ENCODE data around the gene AIP. TPM values are rescaled to one million over a fixed set of nuclear protein-coding genes. Genes with fewer than 3 reads are reported as not detected.

Gene AIP
- total RNA-seq, 1 donor from 2014 or later: 58.8 TPM

DNA sequence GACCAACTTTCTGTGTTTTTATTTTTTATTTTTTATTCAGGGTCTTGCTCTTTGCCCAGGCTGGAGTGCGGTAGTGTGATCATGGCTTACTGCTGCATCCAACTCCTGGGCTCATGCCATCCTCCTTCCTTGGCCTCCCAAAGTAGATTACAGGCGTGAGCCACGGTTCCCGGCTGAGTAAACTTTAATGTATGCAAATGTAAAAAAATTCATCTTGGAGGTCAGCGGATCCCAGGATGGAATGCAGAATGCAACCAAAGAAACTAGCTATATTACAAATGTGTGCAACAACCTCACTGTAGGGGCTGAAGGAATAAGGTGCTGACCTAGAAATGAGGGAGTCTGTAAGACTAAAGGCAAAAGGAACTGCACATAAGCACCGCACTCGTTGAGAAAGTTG lies 31.3 kb downstream of the AIP start:
- TF ChIP-seq, protein P1, sequence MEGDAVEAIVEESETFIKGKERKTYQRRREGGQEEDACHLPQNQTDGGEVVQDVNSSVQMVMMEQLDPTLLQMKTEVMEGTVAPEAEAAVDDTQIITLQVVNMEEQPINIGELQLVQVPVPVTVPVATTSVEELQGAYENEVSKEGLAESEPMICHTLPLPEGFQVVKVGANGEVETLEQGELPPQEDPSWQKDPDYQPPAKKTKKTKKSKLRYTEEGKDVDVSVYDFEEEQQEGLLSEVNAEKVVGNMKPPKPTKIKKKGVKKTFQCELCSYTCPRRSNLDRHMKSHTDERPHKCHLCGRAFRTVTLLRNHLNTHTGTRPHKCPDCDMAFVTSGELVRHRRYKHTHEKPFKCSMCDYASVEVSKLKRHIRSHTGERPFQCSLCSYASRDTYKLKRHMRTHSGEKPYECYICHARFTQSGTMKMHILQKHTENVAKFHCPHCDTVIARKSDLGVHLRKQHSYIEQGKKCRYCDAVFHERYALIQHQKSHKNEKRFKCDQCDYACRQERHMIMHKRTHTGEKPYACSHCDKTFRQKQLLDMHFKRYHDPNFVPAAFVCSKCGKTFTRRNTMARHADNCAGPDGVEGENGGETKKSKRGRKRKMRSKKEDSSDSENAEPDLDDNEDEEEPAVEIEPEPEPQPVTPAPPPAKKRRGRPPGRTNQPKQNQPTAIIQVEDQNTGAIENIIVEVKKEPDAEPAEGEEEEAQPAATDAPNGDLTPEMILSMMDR (IDR thresholded peaks at IDR 0.05): no peak
- H3K4me1 Mint-ChIP-seq (ENCODE audit: low read depth): peaks cover 2% of the 10 kb centered on the region
- no peaks in the 10 kb centered on the region for H3K9me3 Mint-ChIP-seq (ENCODE audit: low read depth)
- no peak overlapping the region for H3K4me3 Mint-ChIP-seq (ENCODE audit: unreplicated experiment)
- no peak for DNase-seq (ENCODE audit: low spot score)
- H3K27ac Mint-ChIP-seq (ENCODE audit: unreplicated experiment): no peak overlapping the region
- H3K36me3 Mint-ChIP-seq (ENCODE audit: low read depth): no peaks in the 10 kb centered on the region
- H3K27me3 Mint-ChIP-seq (ENCODE audit: low read depth): peaks cover 4% of the 10 kb centered on the region

DNA sequence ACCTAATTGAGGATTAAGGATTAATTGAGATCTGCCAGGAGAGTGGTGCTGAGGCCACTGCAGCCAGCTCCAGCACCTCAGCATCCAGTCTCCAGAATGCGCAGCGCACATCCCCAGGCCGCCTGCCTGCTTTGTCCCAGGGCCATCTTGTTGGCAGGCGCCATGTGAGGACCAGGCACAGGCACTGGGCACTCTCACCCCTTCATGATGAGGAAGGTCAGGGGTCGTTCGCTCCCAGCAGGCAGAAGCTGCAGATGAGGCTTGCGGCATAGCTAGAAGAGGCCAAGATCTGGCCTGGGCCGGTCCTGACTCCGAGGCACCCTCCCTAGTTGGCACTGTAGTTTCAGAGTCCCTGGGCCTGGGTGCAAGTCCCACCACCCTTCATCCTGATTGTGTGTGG lies 34.0 kb downstream of the AIP start:
- H3K9me3 Mint-ChIP-seq (ENCODE audit: low read depth): no peaks in the 10 kb centered on the region
- no peaks in the 10 kb centered on the region for H3K36me3 Mint-ChIP-seq (ENCODE audit: low read depth)
- peaks cover 4% of the 10 kb centered on the region for H3K27me3 Mint-ChIP-seq (ENCODE audit: low read depth)
- no peak overlapping the region for H3K4me3 Mint-ChIP-seq (ENCODE audit: unreplicated experiment)
- TF ChIP-seq, protein P1 (IDR thresholded peaks at IDR 0.05): no peak
- H3K4me1 Mint-ChIP-seq (ENCODE audit: low read depth): no peaks in the 10 kb centered on the region
- H3K27ac Mint-ChIP-seq (ENCODE audit: unreplicated experiment): no peak overlapping the region
- no peak for DNase-seq (ENCODE audit: low spot score)

DNA sequence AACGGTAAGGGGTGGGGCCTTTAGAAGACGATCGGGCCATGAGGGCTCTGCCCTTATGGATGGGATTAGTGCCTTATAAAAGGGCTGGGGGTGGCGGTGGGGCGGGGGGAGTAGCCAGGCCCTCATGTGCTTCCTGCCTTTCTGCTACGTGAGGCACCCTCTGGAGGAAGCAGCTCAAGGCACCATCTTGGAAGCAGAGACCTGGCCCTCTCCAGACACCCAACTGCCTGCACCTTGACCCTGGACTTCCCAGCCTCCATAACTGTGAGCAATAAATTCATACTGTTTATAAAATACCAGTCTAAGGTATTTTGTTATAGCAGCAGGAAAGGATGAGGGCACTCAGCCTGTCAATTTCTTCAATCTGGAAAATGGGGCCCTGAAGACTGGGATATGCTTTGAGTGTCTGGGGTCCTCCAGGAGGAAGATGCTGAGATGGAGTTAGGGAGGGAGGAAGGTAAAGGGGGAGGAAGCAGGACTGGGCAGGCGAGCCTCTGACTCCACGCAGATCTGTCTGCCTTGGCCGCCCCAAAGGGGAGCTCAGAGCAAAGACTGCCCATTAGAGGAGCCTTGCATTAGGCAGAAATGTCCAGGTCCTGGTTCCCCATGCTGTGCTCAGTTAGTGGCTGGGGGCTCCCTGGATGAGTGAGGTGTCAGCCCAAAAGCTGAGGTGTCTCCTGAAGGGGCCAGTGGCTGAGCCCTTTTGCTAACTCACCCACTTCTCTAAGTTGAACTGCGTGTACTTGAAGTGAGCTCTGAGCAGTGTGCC lies 35.1 kb downstream of the AIP start:
- DNase-seq (ENCODE audit: low spot score): no peak
- no peaks in the 10 kb centered on the region for H3K9me3 Mint-ChIP-seq (ENCODE audit: low read depth)
- no peaks in the 10 kb centered on the region for H3K4me1 Mint-ChIP-seq (ENCODE audit: low read depth)
- no peaks in the 10 kb centered on the region for H3K36me3 Mint-ChIP-seq (ENCODE audit: low read depth)
- TF ChIP-seq, protein P1 (IDR thresholded peaks at IDR 0.05): no peak
- H3K27me3 Mint-ChIP-seq (ENCODE audit: low read depth): peaks cover 4% of the 10 kb centered on the region
- H3K4me3 Mint-ChIP-seq (ENCODE audit: unreplicated experiment): no peak overlapping the region
- H3K27ac Mint-ChIP-seq (ENCODE audit: unreplicated experiment): no peak overlapping the region

DNA sequence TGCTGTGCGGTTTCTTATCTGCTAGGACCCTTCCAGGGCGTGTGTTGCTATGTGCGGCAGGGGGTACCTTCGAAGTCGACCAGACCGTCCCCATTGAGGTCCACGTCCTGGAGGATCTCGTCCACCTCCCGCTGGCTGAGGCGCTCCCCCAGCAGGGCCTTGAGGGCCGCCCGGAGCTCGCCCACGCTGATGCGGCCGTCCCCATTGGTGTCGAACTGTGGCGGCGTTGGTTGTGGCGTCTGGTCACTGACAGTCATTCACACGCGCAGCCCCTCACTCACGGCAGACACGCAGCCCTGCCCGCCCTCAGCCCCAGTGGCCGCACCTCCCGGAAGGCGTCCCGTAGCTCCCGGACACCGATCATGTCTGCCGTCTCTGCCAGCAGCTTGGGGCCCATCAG lies 36.9 kb downstream of the AIP start:
- H3K4me1 Mint-ChIP-seq (ENCODE audit: low read depth): no peaks in the 10 kb centered on the region
- TF ChIP-seq, protein P1 (IDR thresholded peaks at IDR 0.05): no peak
- no peaks in the 10 kb centered on the region for H3K36me3 Mint-ChIP-seq (ENCODE audit: low read depth)
- no peak overlapping the region for H3K27ac Mint-ChIP-seq (ENCODE audit: unreplicated experiment)
- DNase-seq (ENCODE audit: low spot score): peak; percentile 90
- H3K4me3 Mint-ChIP-seq (ENCODE audit: unreplicated experiment): no peak overlapping the region
- H3K27me3 Mint-ChIP-seq (ENCODE audit: low read depth): peaks cover 5% of the 10 kb centered on the region
- no peaks in the 10 kb centered on the region for H3K9me3 Mint-ChIP-seq (ENCODE audit: low read depth)

DNA sequence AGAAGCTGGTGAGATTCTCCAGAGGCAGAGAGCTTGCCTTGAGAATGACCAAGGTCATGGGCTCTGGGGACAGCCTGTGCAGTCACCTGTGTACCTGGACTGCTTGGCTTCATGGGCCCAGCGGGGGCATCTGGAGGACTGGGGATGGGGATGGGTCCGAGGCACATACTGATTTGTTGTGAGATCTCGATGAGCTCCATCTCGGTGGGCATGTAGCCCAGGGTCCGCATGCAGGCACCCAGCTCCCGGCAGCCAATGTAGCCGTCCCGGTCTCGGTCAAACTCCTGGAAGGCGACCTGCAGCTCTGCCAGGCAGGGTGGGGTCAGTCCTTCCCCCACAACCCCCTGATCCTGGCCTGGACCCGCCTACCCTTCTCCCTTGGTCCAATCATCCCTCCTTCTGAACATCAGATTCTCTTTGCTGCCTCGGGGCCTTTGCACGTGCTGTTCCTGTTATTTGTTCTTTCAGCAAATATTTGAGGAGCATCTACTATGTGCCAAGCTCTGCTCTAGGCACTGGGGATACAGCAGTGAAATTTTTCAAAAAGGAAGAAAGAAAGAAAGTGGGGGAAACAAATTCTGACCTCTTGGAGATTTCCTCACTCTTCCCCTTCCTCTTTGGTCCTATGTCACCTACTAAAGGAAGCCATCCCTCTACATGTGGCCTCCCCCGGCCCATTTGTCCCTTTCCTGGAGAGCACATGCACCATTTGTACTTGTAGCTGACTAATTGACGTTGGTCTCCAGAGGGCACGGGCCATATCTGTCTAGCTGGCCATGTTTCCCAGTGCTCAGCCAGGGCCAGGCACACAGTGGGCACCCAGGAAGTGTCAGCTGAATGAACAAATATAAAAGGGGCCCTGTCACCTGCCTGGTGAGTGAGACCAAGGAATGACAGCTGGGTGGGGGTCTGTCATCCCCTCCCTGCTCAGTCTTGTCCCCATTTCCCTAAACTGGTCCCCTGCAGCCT lies 38.3 kb downstream of the AIP start:
- TF ChIP-seq, protein P1 (IDR thresholded peaks at IDR 0.05): no peak
- H3K36me3 Mint-ChIP-seq (ENCODE audit: low read depth): no peaks in the 10 kb centered on the region
- H3K27me3 Mint-ChIP-seq (ENCODE audit: low read depth): peaks cover 6% of the 10 kb centered on the region
- no peaks in the 10 kb centered on the region for H3K9me3 Mint-ChIP-seq (ENCODE audit: low read depth)
- H3K27ac Mint-ChIP-seq (ENCODE audit: unreplicated experiment): no peak overlapping the region
- H3K4me1 Mint-ChIP-seq (ENCODE audit: low read depth): no peaks in the 10 kb centered on the region
- no peak for DNase-seq (ENCODE audit: low spot score)
- no peak overlapping the region for H3K4me3 Mint-ChIP-seq (ENCODE audit: unreplicated experiment)
